Measurements from ENCODE around the gene DAND5. TPM values are rescaled to one million over a fixed set of nuclear protein-coding genes. Genes with fewer than 3 reads are reported as not detected.
A peak's percentile ranks its signal among the peaks of the same experiment; 100 is the strongest.

Gene DAND5
- total RNA-seq, 1 donor from 2014 or later: not detected

GRCh38 chr19:13014101-13014920, 44.9 kb downstream of the DAND5 start:
- intact Hi-C loops (cut with DNase I): no loop called here
- Histone ChIP-seq H3K27ac (peak overlapping the region; percentile 95 to 97), H3K27me3 (no peaks in the 10 kb centered on the region), H3K4me3 (peak overlapping the region; percentile 57 to 62), H3K36me3 (no peaks in the 10 kb centered on the region), H3K9me3 (no peaks in the 10 kb centered on the region), H3K4me1 (peaks cover 18 to 63% of the 10 kb centered on the region in 2 donors)
- DNase-seq (ENCODE audit: low spot score in 2 of 2): peak in 1 of 2 donors; percentile 66
- no peak for TF ChIP-seq CTCF (IDR thresholded peaks at IDR 0.05)

- no peak for DNase-seq (ENCODE audit: low spot score in 2 of 2)
- Histone ChIP-seq H3K4me3 (peak overlapping the region; percentile 57 to 62), H3K27me3 (no peaks in the 10 kb centered on the region), H3K9me3 (no peaks in the 10 kb centered on the region), H3K4me1 (peaks cover 13 to 63% of the 10 kb centered on the region in 2 donors), H3K27ac (peak overlapping the region; percentile 95 to 97), H3K36me3 (no peaks in the 10 kb centered on the region)
- no peak for TF ChIP-seq CTCF (IDR thresholded peaks at IDR 0.05)
- intact Hi-C loops (cut with DNase I): no loop called here
Measured at GRCh38 chr19:13014921-13015280, 45.5 kb downstream of the DAND5 start.

GRCh38 chr19:13015361-13016223, 46.2 kb downstream of the DAND5 start:
- no peaks in the 10 kb centered on the region for H3K9me3 ChIP-seq
- no peak for TF ChIP-seq CTCF (IDR thresholded peaks at IDR 0.05)
- no peak for DNase-seq (ENCODE audit: low spot score in 2 of 2)
- peak overlapping the region in 1 of 2 donors; percentile 62 for H3K4me3 ChIP-seq
- H3K36me3 ChIP-seq: no peaks in the 10 kb centered on the region
- intact Hi-C loops (cut with DNase I): loop anchor here (2.0 kb wide), 1 partner anchor 15 kb away; no protein-coding TSS in a partner anchor
- H3K4me1 ChIP-seq: peaks cover 7 to 63% of the 10 kb centered on the region in 2 donors
- H3K27me3 ChIP-seq: no peaks in the 10 kb centered on the region
- H3K27ac ChIP-seq: peak overlapping the region; percentile 95 to 97

- H3K36me3 ChIP-seq: no peaks in the 10 kb centered on the region
- H3K27ac ChIP-seq: peak overlapping the region; percentile 95 to 97
- no peaks in the 10 kb centered on the region for H3K27me3 ChIP-seq
- no peaks in the 10 kb centered on the region for H3K9me3 ChIP-seq
- peak overlapping the region in 1 of 2 donors; percentile 56 for H3K4me3 ChIP-seq
- TF ChIP-seq CTCF (IDR thresholded peaks at IDR 0.05): no peak
- intact Hi-C loops (cut with DNase I): loop anchor here (2.0 kb wide), 1 partner anchor 15 kb away; no protein-coding TSS in a partner anchor
- DNase-seq (ENCODE audit: low spot score in 2 of 2): no peak
- peaks cover 8 to 63% of the 10 kb centered on the region in 2 donors for H3K4me1 ChIP-seq
Measured at GRCh38 chr19:13016245-13016627, 46.9 kb downstream of the DAND5 start.

- no peaks in the 10 kb centered on the region for H3K27me3 ChIP-seq
- TF ChIP-seq CTCF (IDR thresholded peaks at IDR 0.05): no peak
- H3K4me3 ChIP-seq: peak overlapping the region; percentile 36 to 56
- H3K9me3 ChIP-seq: no peaks in the 10 kb centered on the region
- H3K4me1 ChIP-seq: peaks cover 10 to 65% of the 10 kb centered on the region in 2 donors
- DNase-seq (ENCODE audit: low spot score in 2 of 2): no peak
- peak overlapping the region; percentile 95 to 97 for H3K27ac ChIP-seq
- intact Hi-C loops (cut with DNase I): loop anchor here (2.0 kb wide), 1 partner anchor 14 kb away; no protein-coding TSS in a partner anchor
- no peaks in the 10 kb centered on the region for H3K36me3 ChIP-seq
Measured at GRCh38 chr19:13016628-13017305, 47.4 kb downstream of the DAND5 start.
